GM19395 (cell line): Measurements from ENCODE around the gene TBC1D22B.
A peak's percentile ranks its signal among the peaks of the same experiment; 100 is the strongest.

Experiments
- ATAC-seq: cut with Tn5 transposase; IDR thresholded peaks from one replicate; pipeline ENCODE4 v1.9.1; 2021; ENCODE audit warnings: mild to moderate bottlenecking, moderate library complexity; ENCODE audit not compliant: unreplicated experiment

The TBC1D22B gene

DNA sequence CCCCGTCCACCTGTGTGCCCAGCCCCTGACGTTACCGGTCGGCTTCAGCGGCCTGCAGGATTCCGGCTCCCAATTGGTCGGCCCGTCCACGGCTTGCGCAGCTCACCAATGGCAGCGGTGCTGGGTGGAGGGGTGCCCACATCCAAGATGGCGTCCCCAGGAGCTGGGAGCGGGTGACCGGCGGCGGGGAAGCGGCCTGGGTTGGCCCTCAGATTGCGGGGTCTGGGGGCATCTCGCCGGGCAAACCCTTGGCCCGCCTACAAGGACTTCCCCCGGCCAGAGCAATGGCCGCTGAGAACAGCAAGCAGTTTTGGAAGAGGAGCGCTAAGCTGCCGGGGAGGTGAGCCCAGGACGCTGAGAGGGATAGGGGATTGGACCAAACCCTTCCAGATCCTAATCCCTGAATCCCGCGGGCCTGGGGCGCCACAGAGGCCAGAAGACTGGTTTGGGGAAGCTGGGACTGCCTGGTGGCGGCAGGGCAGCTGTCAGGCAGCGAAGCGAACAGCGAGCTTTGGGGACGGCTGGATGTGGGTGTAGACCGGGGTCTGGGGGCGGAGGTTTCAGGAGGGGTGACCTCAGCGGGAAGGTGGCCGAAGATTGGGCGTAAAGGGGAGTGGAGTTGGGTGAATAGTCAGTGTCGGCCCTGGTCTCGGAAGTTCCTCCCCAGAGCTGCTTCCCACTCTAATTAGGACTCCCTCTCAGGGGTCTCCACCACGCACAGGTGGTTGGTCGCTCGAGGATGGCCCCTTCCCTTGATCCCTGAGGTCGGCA is at the start of gene TBC1D22B, which contains the start of gene TMEM217:
Gene TBC1D22B, plus strand, starts transcription at position 139 of the 771 bp plus-strand sequence. Its CDS starts 146 bp downstream, at position 285.
Gene TMEM217, minus strand, starts transcription at position 511 of the 771 bp plus-strand sequence. CDS start 39,114 bp downstream, outside the sequence.
- peak; percentile 96 for ATAC-seq

- ATAC-seq: no peak
These were observed 49.6 kb upstream of the TBC1D22B start for GRCh38 chr6:37207903-37208456.

DNA sequence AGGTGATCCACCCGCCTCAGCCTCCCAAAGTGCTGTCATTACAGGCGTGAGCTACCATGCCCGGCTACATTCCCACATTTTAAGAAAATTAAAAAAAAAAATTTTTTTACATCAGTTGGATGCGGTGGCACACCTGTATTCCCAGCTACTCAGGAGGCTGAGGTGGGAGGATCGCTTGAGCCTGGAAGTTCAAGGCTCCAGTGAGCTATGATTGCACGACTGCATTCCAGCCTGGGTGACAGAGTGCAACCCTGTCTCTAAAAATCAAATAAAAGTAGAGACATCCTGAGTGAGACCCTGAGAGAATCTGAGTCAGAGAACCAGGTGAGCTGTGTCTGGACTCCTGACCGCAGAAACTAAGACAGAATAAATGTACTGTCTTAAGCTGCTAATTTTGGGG is 48.8 kb upstream of the TBC1D22B start:
- no peak for ATAC-seq

GRCh38 chr6:37209461-37210205 is 47.9 kb upstream of the TBC1D22B start:
- no peak for ATAC-seq

- ATAC-seq: no peak
These were observed 47.1 kb upstream of the TBC1D22B start for GRCh38 chr6:37210313-37210968.

GRCh38 chr6:37212268-37212667 is 45.3 kb upstream of the TBC1D22B start:
- no peak for ATAC-seq

DNA sequence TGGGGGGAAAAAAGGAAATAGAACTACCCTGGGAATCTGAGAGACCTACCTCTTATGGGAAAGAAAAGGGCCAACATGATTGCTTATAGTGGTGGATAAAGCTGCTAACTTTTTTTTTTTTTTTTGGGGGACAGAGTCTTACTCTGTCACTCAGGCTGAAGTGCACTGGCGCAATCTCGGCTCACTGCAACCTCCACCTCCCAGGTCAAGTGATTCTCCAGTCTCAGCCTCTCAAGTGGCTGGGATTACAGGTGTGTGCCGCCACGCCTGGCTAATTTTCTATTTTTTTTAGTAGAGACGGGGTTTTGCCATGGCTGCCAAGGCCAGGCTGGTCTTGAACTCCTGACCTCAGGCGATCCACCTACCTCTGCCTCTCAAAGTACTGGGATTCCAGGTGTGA is 39.5 kb upstream of the TBC1D22B start:
- no peak for ATAC-seq

- ATAC-seq: no peak
These were observed 39.1 kb upstream of the TBC1D22B start for GRCh38 chr6:37218511-37218910.

DNA sequence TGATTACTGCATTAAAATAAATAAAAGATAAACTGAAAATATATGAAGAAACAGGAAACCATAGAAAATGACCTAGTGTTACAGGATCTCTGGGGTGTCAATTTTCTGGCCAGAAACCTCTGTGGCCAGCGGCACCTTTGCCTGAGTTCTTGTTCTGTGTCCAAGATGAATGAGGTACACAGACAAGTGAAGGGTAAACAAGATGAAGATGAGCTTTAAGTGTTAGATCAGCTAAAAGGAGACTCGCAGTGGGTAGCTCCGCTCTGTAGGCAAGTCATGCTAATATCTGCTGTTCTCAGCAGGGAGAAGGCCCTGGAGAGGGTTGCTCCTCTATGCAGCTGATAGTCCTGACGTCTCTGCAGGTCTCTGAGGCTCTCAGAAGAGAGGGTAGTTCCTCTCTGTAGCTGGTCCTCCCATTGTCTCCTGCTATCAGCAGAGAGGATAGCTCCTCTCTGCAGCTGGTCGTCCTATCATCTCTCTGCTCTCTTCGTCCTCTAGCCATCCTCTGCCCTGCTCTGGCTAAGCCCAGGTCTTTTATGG is 35.9 kb upstream of the TBC1D22B start:
- peak; percentile 1 for ATAC-seq

- peak; percentile 94 for ATAC-seq
These were observed 35.2 kb upstream of the TBC1D22B start for GRCh38 chr6:37222125-37222967.

DNA sequence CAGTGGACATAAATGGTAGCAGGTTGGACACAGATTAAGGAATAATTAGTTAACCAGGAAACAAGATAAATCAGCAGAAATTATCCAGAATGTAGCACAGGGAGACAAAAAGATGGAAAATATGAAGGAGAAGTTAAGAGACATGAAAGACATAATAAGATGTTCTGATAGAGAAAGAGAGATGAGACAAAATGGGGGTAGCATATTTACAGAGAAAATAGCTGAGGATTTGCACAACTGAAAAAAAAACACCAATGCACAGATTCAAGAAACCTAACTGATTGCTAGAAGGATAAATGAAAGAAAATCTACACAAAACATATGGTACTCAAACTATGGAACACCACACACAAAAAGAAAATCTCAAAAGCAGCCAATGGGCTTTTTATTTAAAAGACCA is 34.6 kb upstream of the TBC1D22B start:
- ATAC-seq: no peak

DNA sequence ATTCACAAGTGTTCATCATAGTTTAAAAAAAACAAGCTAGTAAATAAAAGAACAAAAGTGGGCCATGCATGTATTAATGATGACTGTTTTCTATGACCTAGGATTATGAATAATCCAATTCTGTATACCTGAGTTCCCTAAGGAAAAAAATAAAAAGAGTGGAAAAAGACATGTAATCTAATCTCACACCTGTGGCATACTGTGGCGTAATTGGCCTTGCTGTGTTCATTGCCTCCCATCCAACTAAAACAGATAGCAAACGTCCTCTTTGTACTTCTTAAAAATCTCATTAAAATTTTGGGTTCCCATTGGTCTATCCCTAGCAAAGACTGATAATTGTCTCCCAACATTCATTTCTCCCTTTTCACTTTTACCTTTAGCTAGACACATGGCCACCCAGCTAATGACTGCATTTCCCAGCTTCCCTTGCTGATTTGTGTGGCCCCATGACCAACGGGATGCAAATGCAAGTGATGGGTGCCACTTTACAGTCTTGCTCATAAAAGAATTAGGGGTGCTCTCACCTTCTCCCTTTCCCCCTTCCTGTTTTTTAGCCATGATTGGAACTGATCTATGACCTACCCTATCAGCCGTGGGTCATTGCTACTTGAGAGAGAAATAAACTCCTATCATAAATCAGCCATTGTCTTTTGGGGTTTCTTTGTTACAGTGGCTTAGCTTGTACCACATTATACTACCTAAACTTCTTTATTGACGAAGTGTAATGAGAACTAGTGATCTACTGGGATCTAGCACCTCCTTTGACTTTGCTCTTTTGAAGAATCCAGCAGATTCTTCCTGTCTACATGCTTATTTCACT is 32.0 kb upstream of the TBC1D22B start:
- ATAC-seq: no peak

DNA sequence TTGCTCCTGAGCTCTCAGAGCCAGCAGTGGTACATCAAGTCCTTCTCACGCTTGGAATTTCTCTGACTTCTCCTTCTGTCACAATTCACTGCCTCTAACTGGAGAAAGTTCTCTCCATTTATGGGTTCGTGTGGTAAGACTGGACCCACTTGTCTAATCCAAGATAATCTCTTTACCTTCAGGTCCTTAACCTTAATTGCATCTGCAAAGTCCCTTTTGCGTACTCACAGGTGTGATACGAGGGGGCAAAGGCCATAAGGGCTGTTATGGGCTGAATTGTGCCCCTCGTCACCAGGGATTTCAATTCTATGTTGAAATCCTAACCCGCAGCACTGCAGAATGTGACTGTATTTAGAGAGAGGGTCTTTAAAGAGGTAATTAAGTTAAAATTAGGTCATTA is 27.5 kb upstream of the TBC1D22B start:
- no peak for ATAC-seq

DNA sequence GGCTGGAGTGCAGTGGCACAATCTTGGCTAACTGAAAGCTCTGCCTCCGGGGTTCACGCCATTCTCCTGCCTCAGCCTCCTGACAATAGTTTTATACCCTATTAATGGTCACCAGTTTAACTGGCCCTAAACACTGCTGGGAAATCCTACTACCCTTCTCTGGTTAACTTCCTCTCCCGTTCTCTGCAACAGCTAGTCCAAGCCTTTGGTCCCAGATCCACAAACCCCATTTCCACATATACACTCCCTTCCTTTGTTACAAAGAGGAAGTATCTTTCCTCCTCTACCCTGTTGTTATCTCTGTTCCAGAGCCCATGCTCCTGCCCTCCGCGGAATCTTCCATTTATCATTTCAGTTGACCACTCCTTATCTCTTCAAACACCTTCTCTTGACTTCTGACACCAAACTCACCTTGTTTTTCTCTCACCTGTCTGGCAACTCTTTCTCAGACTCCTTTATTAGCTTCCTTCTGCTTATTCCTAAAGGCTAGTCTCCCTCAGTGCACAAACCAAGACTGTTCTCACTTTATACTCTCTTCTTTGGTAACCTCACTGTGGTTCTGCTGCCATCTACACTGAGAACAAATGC is 25.0 kb upstream of the TBC1D22B start:
- no peak for ATAC-seq

DNA sequence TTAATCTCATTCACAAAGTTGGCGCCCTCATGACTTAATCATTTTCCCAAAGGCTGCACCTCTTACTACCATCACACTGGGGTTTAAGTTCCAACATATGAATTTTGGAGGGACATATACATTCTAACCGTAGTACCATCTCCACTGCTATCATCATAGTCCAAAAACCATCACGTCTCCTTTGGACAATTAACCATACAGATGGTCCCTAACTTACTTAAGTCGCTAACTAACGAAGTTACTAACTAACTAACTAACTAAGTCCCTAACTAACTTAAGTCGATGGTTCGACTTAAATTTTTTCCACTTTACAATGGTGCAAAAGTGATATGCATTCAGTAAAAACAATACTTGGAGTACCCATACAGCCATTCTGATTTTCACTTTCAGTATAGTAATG is 24.0 kb upstream of the TBC1D22B start:
- no peak for ATAC-seq

DNA sequence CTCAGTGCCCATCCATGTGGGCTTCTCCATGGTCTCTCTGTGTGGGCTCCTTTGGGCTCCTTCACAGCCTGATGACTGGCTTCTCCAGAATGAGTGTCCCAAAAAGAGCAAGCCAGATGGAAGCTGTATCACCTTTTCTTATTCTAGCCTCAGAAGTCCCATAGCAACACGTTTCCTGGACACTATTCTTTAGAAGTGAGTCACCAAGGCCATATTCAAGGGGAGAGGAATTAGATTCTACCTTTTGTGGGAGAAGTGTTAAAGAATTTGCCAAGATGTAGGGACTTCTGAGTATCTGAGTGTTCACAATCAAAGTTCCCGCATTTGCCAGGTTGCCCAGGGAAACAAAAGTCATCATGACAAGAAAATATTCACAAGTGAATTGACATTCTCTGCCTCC is 20.7 kb upstream of the TBC1D22B start:
- no peak for ATAC-seq

DNA sequence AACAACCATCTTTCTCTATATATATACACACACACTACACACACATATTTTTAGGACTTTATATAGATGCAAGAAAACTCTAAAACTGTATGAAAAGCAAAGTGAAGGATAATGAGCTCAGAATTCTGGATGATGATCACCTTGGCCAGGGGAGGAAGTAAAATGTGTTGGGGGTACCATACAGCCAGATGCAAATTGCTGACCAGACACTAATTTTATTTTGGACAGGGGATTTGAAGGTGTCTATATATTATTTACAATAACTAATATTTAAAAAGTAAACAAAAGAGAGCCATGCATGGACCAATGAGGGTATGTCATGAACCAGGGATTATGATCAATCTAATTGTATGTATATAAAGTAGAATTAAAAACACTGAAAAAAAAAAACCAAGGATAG is 19.8 kb upstream of the TBC1D22B start:
- no peak for ATAC-seq

DNA sequence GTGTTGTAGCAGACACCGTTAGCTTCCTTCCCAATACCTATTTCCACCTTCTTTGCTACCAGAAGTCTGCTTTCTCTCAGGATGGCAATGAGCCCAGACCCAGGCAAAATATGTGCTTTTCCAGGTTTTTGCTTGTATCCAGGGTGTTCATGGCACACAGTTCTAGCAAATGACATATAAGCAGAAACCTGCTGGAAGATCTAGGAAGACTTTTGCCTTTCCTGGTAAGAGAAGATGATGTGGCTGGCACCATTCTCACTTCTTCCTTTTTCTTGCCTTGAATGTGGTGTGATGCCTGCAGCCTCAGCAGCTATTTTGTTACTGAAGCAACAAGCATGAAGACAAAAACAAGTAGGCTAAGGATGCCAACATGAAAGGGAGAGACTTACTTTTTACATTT is 19.2 kb upstream of the TBC1D22B start:
- ATAC-seq: no peak

DNA sequence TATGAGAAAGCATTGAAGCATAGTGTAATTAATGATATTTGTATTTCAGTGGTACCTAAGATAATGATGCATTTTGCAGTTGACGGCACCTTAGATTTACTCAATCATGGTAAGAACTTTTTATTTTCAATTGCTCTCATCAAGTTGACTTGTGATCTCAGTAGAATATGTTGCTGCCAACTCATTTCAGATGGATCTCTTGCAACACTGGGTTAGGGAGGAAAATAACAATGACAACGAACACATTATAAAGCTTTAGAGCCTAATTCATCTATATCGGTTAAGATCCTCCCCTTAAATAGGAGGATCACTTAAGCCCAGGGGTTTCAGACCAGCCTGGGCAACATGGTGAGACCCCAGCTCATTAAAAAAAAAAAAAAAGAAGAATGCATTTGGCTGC is 18.0 kb upstream of the TBC1D22B start:
- ATAC-seq: no peak
